ENCODE measurements around the gene SPN.
"Not testable (repeated sequence)": the region's sequence is repeated elsewhere in the genome, so short reads cannot be mapped to it uniquely, and the experiment has no call there.

SPN gene

DNA sequence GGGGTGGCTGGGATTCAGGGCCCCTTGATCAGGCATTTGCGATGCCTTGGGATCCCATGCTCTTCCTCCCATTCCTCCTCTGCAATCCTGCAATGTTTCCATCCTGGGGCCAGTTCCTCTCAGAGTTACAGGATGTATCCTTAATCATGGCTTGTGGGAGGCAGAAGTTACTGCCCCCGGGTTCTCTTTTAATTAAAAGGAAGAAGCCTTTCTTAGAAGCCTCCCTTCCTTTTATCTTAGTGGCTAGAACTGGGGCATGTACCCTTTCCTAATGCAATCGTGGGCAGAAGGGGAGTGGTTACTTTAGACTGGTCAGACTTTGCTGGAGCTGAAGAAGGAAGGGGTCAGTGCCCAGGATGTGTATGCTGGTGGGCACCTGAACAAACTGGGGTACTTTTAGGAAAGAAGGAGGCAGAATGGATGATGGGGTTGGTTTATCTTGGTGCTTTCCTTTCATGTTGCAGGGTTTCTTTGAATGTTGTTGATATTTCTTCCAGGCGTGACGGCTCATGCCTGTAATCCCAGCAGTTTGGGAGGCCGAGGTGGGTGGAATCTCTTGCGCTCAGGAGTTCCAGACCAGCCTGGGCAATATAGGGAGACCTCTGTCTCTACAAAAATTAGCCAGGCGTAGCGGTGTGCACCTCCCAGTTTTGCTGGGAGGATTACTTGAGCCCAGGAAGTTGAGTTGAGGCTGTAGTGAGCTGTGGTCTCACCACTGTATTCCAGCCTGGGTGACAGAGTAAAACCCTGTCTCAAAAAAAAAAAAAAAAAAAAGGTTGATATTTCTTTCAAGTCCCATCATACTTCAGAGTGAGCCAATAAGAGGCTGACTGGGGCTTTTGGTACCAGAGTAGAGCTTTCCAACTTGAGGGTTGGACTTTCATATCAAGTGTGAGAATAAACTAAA lies 13.2 kb upstream of the SPN start:
- no peak overlapping the region for H3K4me3 ChIP-seq (replicated peaks; ENCODE audit: low read depth, low read length)
- no peak for DNase-seq (ENCODE audit: low read depth)
- TF ChIP-seq, protein P1, sequence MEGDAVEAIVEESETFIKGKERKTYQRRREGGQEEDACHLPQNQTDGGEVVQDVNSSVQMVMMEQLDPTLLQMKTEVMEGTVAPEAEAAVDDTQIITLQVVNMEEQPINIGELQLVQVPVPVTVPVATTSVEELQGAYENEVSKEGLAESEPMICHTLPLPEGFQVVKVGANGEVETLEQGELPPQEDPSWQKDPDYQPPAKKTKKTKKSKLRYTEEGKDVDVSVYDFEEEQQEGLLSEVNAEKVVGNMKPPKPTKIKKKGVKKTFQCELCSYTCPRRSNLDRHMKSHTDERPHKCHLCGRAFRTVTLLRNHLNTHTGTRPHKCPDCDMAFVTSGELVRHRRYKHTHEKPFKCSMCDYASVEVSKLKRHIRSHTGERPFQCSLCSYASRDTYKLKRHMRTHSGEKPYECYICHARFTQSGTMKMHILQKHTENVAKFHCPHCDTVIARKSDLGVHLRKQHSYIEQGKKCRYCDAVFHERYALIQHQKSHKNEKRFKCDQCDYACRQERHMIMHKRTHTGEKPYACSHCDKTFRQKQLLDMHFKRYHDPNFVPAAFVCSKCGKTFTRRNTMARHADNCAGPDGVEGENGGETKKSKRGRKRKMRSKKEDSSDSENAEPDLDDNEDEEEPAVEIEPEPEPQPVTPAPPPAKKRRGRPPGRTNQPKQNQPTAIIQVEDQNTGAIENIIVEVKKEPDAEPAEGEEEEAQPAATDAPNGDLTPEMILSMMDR (IDR thresholded peaks at IDR 0.05; ENCODE audit: low read length, missing control alignments): no peak

DNA sequence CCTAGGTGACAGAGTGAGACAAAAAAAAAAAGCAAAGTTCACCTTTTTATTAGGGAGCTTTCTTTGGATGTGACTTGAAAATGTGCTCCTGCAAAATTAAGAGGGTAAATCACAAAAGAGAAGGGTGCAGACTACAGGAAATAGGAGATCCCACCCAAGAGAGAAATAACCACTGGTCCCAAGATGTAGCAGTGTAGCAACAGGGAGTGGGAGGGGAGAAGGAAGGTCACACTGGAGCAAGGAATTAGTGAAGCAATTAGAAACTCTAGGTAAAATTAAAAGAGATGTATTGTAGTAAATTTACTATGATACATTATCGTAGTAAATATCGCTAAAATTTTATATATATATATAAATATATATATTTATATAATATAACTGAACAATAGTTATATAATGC lies 12.3 kb upstream of the SPN start:
- no peak for DNase-seq (ENCODE audit: low read depth)
- TF ChIP-seq, protein P1 (IDR thresholded peaks at IDR 0.05; ENCODE audit: low read length, missing control alignments): no peak
- no peak overlapping the region for H3K4me3 ChIP-seq (replicated peaks; ENCODE audit: low read depth, low read length)

DNA sequence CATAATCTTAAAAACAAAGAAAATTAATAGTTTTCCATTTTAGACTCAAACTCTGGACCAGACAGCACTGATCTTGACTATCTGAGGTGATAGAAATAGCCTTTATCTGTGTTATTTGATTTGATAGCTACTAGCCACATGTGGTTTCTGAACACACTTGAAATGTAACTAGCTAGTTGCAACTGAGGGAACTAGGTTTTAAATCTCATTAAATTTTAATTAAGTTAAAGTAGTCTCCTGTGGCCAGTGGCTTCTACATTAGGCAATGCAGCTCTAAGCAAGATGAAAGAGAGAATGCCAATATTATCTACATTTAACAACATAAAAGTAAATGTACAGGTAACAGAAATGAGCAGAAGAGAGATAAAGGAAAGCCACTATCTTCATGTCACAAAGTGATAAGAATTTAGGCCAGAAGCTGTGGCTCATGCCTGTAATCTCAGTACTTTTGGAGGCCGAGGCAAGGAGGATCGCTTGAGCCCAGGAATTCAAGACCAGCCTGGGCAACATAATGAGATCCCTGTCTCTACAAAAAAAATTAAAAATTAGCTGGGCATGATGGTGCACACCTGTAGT lies 11.2 kb upstream of the SPN start:
- no peak for DNase-seq (ENCODE audit: low read depth)
- TF ChIP-seq, protein P1 (IDR thresholded peaks at IDR 0.05; ENCODE audit: low read length, missing control alignments): no peak
- H3K4me3 ChIP-seq (replicated peaks; ENCODE audit: low read depth, low read length): no peak overlapping the region

DNA sequence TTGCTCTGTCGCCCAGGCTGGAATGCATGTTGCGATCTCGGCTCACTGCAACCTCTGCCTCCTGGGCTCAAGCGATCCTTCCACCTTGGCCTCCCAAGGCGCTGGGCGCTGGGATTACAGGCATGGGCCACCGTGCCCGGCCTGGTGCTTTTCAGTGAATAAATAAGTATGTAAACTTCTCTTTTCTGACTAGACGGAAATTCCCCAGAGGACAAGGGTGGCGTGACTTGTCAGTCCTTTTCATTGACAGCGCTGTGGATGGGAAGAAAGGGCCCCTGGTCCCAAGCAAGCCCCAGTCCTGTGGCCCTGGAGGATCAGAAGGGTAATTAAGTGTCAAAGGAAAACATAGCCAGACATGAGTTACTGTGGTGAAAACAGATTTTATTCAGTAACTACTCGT lies 9.6 kb upstream of the SPN start:
- H3K4me3 ChIP-seq (replicated peaks; ENCODE audit: low read depth, low read length): no peak overlapping the region
- TF ChIP-seq, protein P1 (IDR thresholded peaks at IDR 0.05; ENCODE audit: low read length, missing control alignments): no peak
- DNase-seq (ENCODE audit: low read depth): no peak

DNA sequence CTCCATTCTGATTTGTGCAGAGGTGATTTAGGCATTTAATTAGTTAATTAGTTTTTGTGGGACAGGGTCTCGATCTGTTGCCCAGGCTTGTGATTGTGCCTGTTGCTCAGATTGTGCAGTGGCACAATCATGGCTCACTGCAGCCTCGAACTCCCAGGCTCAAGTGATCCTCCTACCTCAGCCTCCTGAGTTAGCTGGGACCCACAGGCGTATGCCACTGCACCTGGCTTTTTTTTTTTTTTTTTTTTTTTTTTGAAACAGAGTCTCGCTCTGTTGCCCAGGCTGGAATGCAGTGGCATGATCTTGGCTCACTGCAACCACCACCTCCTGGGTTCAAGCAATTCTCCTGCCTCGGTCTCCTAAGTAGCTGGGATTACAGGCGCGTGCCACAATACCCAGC lies 9.2 kb upstream of the SPN start:
- not testable (repeated sequence) for H3K4me3 ChIP-seq (replicated peaks; ENCODE audit: low read depth, low read length); DNase-seq (ENCODE audit: low read depth)

DNA sequence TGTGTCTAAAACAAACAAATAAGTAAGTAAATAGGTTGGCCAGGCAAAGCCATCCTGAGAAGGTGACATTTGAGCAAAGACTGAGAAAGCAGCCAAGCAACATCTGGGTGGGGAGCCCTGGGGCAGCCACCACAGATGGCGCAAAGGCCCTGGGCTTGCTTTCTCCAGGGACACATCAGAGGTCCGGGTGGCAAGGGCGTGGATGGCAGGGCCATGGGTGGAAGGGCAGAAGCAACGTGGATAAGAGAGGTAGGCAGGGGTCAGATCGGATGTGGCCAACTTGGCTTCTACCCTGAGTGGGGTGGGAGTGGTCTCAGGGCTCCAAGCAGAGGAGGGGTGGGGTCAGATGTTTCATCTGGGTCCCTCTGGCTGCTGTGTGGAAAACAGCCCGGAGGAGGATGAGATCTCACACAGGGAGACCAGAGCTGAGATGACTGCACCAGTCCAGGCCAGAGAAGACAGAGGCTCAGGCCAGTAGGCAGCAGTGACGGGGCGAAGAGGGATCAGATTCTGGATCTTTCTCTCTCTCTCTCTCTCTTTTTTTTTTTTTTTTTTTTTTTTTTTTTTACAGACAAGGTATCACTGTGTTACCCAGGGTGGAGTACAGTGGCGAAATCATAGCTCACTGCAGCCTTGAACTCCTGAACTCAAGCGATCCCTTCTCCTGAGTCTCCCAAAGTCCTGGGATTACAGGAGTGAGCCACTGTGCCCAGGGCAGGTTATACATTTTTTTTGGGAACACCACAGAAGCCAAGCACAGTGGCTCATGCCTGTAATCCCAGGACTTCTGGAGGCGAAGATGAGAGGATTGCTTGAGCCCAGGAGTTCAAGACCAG lies 6.1 kb upstream of the SPN start:
- TF ChIP-seq, protein P1 (IDR thresholded peaks at IDR 0.05; ENCODE audit: low read length, missing control alignments): no peak
- no peak overlapping the region for H3K4me3 ChIP-seq (replicated peaks; ENCODE audit: low read depth, low read length)
- DNase-seq (ENCODE audit: low read depth): no peak

DNA sequence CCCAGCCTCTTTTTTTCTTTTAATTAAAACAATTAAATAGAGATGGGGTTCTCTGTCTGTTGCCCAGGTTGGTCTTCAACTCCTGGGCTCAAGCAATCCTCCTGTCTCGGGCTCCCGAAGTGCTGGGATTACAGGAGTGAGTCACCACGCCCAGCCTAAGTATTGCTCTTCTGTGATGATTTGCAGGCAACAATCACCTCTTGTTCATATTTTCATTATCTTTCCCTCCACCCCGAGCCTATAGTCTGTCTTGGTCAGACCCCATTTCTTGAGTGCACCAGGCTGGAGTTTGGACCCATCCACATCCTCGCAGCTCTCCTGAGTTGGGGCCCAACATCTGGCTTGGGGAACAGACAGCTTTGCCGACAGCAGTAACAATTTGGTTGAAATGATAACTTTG lies 4.3 kb upstream of the SPN start:
- H3K4me3 ChIP-seq (replicated peaks; ENCODE audit: low read depth, low read length): no peak overlapping the region
- TF ChIP-seq, protein P1 (IDR thresholded peaks at IDR 0.05; ENCODE audit: low read length, missing control alignments): no peak
- DNase-seq (ENCODE audit: low read depth): no peak
